ENCODE measurements around the gene SP8. TPM values are rescaled to one million over a fixed set of nuclear protein-coding genes. Genes with fewer than 3 reads are reported as not detected.

The SP8 gene
- polyA plus RNA-seq, 3 donors, result not detected

DNA sequence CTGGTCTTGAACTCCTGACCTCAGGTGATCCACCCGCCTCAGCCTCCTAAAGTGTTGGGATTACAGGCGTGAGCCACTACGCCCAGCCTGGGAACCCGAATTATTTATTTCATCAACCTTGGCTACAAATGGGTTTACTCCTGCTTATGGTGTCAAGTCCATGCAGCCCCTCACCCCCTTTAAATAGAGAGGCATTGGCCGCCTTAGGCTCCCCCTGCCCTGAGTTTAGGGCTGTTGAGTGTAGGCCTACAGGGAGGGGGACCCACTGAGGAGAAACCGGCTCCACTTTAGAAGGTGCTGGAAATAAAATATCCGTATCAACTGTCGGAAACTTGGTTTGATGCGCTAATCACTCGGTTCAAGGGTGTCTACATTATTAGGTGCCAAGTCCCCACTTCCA is 8.7 kb upstream of the SP8 start:
- DNase-seq, result no peak

DNA sequence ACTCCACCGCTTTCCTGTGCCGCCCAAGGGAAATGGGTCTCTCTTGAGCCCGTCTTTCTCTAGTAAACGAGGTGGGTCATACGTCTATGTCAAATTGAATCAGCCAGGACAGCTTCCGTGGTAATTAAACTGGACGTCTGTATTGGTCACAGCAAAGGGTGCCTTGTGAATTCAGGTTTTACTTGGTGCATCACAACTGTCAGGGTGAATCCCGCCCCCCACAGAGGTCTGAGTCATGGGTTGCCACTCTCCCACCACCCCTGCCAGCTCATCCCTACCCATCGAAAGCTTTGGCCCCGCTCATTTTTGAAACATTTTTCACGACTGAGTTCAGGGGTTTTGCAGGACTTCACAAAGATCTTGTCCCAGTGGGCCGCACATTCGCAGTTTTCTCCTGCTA is 8.0 kb upstream of the SP8 start:
- DNase-seq, result no peak

DNA sequence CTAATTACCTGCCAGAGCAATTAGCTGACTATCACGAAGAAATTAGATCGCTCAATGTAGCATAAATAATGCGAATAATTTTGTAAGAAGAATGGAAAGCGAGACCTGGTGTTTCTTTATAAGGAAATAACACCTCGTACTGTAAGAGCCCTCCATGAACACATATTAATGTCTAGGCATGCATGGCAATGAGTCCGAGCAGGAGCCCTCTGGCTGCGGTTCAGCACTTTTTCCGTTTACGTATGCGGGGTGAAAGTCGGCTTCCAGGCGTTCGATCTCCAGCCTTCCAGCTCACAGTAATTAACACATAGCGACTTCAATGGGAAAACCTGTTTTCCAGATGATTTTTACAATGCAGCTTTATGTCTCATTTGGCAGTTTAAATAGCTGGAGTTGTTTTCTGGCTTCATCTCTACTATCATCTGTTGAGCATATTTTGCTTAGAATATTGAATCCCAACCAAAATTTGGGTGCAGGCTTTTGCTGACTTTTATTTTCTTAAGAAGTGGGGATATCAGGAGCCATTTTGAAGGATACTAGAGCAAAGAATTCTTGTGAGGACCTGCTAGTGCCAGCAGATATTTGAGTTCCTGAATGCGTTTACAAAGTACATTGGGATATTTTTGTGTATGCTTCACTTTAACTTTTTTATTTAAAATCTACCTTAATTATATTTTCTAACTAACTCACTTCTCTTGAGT is 7.2 kb upstream of the SP8 start:
- DNase-seq, result no peak

DNA sequence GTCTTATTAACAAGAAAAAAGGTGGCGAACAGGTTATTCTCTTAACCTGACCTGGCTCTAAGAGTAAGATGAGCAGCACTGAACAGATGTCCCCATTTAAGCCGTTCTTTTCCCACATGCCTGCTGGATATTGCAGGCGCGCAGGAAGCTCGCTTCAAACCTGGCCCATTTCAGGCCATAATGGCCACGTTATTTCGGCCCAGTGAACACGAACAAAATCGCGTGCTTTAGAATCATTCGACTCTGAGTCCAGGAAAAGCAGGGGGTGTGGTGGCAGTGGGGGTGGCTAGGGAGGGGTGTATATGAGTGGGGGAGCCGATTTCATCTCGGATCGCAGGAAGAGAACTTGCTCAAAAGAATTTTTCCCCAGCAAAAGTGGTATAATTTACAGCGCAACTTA is 6.6 kb upstream of the SP8 start:
- DNase-seq, result no peak

DNA sequence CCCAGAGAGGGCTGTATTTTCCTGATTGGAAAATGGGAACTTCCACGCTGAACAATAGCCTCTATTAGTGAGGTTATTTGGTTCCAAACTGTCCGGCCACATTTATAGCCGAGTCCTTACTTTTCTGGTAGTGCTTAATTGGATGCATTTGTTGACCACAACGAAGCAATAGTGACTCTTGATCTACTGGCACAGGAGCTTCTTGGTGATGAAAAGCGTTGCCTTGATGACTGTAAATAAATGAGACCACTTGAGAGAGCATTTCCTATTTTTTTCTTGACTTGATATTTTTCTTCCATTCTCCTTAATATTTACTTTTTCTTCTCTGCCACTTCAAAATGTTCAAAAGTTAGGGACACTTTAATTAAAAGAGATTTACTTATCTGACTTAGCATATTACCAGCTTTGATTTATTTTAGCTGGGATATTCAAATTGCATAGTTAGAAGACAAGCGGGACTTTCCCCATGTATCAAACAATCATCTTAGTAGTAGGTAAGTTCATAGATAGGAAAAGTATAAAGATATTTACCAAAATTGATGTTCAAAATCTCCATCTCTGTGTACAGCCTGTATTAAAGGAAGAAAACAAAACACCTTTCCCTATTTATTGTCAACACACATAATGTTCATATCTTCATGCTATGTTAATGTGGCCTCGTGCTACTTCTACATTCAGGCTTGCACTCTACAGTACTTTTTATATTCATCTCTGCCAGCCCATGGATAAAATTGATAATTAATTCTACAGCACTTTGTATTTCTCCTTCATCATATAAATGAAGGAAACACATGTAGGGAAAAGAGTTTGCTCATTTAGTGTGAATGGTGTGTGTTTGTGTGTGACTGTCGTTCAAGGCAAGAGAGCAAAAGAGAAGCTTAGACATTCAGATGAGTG is 5.1 kb upstream of the SP8 start:
- DNase-seq, result no peak

DNA sequence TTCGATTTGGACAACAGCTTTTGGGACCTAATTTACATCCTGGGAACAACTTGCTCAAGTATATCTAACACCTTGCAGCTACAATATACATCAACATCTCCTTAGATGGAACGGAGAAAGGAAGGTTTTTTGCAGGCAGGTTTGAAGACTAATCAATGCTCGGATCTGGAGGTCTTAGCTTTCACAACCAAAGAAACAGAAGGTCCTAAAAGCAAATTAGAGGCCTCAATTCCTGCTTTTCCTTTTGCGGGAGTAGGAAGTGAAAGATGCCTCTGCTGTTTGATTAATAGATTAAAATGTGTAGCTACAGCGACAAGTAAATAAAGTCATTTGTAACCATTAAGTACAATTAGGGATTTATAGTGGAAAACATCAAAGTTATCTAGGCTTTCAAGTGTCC is 3.7 kb upstream of the SP8 start:
- DNase-seq, result no peak

DNA sequence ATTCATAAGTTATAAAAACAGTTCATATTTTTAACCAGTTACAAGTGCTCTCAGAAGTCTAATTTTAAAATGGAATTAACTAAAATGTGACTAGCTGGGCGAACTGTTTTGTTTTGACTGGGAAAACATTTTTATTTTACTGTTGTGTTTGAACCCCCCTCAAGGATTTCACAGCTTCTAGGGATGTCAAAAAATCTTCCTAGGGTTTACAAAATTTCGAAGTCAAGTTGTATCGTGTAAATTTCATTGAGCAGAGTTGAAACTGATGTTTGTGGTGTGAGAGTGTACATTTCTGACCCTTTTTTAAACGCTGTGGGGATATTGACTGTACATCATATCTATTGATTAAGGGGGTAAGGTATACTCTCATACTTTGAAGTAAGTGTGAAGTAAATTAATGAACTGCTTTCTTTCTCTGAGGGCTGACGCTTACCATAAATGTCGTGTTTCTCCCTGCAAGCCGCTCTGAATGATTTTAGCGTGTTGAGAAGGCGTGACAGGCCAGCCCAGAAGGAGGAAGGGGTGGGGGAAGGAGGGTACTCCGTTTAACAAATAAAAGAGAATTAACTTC is 1.8 kb upstream of the SP8 start:
- no peak for DNase-seq

DNA sequence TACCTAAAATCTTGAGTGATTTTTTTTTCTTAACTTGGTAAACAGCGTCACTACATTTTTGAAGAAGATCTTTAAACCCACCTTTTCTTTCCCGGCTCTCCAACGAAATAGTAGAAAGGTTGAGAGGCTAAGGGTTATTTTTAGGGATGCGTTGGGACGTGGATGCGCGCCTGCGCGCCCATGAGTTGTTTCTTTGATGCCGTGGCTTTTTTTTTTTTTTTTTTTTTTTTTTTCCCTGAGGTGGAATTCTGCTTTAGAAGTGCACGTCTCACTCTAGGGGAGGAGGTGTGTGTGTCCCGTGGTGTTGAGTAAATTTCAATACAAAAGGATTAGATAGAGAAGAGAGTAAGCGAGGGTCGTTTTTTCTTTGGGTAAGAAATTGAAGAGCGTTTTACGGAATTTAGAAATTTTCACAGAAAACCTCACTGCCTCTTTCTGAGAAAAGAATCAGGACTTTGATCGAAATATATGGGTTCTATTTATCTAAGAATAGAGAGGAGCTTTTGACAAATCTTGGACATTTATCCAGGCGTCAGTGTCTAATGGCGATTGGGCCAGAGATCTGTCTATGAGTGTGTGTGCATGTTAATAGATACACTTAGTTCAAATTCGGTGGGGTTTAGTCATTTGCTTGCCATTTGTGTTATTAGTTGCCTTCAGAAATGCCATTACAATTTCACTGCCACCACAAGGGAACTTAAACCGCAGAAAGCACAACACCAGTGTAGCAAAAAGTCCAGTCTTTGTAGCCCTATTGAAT is 1.2 kb upstream of the SP8 start:
- no peak for DNase-seq

DNA sequence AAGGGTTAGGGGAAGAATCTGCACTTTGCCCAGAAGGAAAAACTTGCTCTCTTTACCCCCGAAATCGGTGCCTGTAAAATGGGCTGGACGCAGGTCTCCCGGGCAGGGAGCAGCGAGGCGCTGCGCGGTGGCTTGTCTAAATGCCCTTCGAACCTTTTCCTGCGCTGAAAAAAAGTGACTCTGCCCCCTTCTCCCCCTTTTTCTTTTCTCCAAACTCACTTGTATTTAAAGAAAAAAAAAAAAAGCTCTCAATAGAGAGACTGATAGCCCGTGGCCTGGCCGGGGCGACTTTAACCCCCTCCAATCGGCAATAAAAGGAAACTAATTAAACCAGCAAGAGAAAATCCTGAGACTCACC is 286 bp downstream of the SP8 start:
- no peak for DNase-seq

DNA sequence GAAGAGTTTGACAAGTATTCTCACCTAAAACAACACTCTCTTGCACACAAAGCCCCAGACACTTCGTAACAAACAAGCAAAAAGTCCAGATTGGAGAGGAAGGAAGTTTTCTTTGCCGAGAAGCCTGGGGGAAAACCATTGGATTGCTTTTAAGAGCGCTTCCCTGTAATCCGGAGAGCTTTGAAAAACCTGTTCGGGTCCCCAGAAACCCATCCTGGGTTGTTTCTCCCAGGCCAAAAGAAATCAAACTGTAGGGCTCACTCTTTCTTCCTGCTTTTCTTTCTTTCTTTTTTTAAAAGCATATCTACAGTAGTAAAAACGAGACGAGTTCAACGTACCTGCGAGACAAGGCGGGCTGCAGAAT is 655 bp downstream of the SP8 start:
- no peak for DNase-seq

DNA sequence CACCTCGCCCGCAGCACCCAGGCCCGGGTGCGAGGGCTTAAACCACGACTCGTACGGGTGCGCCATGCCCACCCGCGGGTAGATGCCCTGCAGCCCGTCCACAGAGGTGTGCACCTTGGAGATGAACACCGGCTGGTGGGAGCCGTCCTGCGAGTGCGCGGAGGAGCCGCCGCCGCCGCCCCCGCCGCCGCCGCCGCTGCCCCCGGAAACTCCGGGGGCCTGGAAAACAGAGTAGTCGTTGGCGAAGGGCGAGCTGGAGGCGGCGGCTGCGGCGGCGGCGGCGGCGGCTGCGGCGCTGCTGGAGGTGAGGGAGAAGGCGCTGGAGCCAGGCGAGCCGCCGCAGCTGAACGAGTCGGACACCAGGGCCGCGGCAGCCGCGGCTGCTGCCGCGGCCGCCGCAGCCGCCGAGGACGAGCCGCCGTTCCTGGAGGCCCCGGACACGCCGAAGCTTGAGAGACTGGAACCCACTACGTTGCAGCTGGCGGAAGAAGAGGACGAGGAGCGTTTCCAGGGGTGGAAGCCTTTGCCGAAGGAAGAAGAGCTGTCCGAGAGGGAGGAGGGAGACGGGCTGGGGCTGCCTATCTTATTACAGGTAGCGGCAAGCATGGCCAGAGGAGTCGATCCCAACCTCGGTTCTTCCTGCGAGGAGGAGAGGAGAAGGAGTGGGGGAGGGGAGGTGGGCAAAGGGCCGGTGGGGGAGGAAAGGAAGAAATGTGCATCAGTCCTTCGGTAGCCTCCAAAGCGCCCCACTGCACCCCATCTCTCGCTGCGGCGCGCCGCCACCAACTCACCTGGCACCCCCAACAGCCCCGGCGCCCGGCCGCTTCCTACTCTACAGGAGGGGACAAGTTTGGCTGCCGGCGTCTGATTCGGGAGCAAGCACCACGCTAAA is 1.3 kb downstream of the SP8 start:
- no peak for DNase-seq

DNA sequence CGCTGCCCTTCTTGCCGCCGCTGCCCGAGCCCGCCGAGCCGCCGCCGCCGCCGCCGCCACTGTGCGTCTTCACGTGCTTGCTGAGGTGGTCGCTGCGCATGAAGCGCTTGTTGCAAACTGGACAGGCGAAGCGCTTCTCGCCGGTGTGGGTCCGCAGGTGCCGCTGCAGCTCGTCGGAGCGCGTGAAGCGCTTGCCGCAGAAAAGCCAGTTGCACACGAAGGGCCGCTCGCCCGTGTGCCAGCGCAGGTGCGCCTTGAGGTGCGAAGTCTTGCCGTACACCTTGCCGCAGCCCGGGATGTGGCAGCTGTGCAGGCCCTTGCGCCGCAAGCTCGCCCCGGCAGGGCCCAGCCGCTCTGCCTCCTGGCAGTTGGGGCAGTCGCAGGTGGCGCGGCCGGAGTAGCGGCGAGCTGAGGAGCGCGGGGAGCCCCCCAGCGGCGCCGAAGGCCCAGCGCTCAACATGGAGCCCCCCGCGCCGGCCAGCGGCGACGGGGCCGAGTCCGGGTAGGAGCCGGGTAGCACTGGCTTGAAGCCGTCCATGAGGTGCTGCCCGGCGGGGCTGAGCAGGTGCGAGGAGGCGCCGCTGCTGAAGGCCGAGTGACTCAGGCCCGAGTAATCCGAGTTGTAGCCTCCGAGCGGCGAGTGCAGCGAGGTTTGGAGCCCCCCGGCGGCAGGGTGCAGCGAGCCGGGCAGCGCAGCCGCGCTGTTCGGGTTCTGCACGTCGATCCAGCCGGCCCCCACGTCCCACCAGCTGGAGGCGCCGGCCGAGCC is 2.1 kb downstream of the SP8 start:
- no peak for DNase-seq

DNA sequence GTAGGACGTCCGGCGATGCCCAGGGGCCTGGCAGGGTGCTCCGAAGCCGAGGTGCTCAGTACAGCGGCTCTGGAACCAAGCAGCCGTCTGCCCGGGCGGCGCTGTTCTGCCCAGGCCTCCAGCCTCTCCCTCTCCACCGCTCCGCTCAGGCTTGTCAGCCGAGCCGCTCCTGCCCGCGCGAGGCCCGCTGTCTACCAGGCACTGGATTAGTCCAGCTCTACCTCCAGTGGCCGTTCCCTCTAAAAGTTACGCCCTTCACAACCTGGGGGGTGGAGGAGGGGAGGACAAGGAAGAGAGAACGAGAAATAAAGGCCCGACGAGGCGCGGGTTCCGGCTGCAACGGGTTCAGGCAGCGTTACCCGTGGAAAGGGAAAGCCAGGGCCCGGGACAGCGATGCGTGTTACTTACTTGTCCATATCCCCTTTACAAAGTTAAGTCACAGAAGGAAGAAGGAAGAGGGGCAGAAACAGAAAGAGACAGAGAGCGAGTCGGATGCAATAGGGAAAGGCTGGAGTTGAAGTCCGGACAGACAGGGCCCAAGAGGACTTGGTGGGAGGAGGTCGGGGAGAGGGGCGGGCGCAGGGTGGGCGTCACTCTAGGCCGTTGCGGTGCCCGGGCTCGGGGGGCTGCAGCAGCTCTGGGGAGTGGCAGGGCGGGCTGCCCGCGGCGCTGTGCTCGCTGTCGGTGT is 2.8 kb downstream of the SP8 start:
- DNase-seq, result no peak

DNA sequence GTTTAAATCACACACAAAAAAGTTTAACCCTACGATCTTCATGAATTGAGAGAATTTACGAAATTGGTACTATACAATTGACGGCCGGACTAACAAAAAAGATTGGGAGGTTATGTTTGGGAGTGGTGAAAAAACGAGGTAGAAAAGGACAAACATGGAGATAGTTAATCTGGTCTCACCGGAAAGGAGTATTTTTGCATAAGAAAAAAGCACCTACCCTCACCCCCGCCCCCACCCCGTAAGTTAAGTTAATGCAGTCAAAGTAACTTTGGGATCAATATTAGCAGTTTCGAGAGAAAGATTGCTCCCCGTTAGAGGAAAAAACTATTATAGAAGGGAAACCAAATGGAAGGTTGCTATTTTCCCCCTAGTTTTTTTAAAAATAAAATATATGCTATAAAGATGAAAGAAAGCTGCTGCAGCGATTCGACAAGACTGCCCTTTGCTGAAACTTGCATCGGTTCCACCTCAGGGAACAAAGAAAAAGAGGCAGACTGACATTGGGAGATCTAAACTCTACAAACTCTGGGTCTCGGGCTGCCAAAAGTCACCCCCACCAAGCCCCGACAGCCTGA is 3.5 kb downstream of the SP8 start:
- DNase-seq, result no peak

DNA sequence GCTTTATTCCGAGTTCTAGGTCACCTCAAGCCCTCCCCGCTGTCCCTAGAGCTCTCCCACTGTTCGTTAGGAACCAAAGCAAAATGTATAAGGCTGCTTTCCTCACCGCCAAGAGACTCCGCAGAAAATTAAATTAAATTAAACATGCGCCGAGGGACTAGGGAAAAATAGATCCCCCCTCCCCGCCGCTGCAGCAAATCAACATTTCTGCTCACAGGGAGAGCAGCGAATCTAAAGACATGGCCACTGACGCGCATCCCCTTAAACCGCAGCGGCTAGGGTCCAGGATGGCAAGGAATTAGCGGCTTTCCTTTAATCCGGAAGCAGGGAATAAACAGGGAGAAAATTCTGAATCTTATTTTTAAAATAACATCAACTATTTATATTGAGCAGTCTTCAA is 7.6 kb downstream of the SP8 start:
- no peak for DNase-seq

DNA sequence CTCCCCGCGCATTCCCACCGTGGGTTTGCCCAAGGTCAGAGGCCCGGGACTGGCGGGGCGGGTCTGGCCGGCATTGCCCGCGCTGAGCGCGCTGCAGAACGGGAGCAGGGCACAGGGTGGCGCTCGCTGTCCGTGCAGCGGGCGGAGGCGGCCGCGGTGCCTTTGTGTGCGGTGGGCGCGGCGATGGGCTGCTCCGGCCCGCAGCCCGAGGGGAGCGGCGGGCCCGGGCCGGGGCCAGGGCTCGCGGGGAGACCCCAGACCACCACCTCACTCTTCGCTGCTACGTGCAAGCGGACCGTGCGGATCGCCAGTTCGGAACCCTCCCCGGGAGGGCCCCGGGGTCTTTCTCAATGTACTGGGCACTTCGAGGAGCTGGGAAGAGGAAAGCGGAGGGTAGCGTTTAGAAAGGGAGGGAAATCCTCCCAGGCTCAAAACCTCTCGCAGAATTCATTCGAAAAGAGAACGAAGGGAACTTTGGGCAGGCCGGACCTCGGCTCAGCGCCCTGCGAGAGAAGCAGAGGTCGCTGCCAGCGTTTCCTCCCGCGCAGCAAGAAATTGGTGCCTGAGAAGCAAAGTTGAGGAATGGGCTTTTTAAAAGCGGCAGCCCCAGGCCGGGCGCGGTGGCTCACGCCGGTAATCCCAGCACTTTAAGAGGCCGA is 8.5 kb downstream of the SP8 start:
- no peak for DNase-seq

DNA sequence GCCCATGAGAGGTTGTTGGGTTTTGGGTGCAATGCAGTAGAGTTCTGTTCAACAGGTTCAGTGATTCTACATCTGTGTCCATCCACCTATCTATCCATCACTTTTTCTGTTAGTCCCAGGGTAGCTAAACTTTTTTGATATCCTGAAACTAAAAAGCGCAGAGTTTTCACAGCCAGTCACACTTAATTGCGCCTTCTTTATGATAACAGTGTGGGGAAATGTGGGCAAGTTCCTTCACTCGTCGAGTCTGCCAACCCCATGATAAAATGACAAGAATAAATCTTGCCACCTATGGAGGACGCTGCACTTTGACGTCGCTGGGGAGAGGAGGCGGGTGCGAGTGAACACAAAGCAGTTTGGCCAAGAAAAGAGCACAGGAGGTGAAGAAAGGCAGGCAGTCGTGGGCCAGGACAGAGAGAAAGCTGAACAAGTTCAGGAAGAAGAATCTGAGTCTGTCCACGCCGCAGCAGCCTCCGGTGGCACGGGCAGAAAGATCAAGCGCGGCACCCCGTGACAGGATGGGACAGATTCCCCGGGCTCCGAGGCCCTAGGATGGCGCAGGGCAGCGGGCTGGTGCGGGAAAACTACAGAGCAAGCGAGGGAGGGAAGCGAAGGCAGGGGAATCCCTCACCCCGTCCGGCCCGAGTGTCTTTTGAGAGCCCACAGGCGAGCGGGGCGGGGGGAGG is 9.2 kb downstream of the SP8 start:
- no peak for DNase-seq

DNA sequence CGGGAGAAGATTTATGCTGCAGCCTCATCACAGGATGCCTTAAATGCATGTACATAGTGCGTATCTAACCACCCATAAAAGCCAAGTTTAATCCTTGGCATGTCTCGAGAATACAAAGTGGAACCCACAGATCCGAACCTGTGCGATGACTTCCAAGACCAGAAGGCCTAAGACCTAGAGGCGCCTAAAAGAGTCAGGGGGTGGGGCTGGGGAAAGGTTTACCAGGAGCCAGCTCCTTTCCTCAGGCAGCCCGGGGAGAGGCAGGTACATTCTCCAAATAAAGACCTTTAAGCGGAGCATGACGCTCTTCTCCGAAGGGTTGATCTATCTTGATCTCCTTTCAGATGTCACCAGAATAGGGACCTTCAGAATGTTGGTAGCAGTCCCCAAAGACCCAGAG is 9.7 kb downstream of the SP8 start:
- DNase-seq, result no peak
